ENCODE data around the gene ALKBH8. TPM values are rescaled to one million over a fixed set of nuclear protein-coding genes. Genes with fewer than 3 reads are reported as not detected.
"Not testable (repeated sequence)": the region's sequence is repeated elsewhere in the genome, so short reads cannot be mapped to it uniquely, and the experiment has no call there.

ALKBH8 gene
- total and polyA plus RNA-seq, 4 donors = 2.5 to 10.9 (median 5.1) TPM

DNA sequence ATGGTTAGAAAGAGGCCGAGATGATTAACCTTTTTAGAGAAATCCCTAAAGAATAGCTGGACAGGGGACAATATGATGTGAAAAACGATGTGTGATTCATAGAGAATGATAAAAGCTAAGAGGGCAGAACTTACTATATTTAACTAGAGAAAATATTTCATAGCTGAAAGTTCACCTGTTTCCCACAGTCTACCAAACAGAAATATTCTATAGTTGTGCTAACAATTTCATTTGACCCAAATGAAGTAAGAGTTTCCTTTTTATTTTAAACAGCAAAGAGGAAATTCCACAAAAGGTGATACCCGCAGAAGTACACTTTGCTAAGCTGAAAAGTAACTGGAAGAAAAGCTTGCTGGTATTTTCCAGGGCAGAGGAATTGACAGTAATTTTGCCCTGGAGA, 26.7 kb downstream of the ALKBH8 start:
- H3K9ac ChIP-seq (ENCODE audit: insufficient read depth in 1 of 2, low read length in 2 of 2) = no peak overlapping the region
- DNase-seq (no peak), ATAC-seq (ENCODE audit: insufficient read depth, low FRiP score) (no peak)
- TF ChIP-seq, protein P1, sequence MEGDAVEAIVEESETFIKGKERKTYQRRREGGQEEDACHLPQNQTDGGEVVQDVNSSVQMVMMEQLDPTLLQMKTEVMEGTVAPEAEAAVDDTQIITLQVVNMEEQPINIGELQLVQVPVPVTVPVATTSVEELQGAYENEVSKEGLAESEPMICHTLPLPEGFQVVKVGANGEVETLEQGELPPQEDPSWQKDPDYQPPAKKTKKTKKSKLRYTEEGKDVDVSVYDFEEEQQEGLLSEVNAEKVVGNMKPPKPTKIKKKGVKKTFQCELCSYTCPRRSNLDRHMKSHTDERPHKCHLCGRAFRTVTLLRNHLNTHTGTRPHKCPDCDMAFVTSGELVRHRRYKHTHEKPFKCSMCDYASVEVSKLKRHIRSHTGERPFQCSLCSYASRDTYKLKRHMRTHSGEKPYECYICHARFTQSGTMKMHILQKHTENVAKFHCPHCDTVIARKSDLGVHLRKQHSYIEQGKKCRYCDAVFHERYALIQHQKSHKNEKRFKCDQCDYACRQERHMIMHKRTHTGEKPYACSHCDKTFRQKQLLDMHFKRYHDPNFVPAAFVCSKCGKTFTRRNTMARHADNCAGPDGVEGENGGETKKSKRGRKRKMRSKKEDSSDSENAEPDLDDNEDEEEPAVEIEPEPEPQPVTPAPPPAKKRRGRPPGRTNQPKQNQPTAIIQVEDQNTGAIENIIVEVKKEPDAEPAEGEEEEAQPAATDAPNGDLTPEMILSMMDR (IDR thresholded peaks at IDR 0.05; ENCODE audit: control extremely low read depth, extremely low read depth) = no peak
- WGBS, 2 donors = 84 to 88% methylated on average over 3 of the region's 3 CpGs
- no peak overlapping the region for H3K27ac ChIP-seq (ENCODE audit: low read depth in 1 of 2, low read length in 1 of 2)
- H3K9me3 ChIP-seq (ENCODE audit: control insufficient read depth in 4 of 4, insufficient read depth in 3 of 4, low read length in 3 of 4) = no peaks in the 10 kb centered on the region
- H3K4me3 ChIP-seq = no peak overlapping the region
- H3K4me1 ChIP-seq (ENCODE audit: control insufficient read depth in 5 of 5, insufficient read depth in 5 of 5, low read length in 5 of 5) = no peaks in the 10 kb centered on the region
- H3K27me3 ChIP-seq (ENCODE audit: control insufficient read depth in 3 of 3, insufficient read depth in 3 of 3, low read length in 2 of 3) = no peaks in the 10 kb centered on the region
- H3K36me3 ChIP-seq (ENCODE audit: control insufficient read depth in 4 of 4, insufficient read depth in 4 of 4, low read length in 4 of 4) = peaks cover 1 to 15% (median 10%) of the 10 kb centered on the region in 4 donors

DNA sequence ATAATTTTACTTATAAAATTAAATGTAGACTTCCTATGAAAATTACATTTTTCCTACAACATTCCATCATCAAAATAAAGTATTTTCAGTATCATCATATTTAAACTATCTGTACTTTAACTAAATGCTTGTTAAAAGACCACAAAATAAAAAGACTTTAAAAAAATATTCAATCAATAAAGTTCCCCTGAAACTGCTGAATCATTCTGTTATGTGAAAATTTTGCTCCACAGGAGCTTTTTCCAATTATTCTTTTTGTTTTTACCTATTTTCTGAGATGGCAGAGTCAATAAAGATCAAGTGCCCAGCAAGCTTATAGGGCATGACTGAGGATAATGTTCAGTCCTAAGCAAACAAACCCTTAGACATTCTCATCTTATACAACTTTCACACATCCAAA, 27.3 kb downstream of the ALKBH8 start:
- no peaks in the 10 kb centered on the region for H3K4me1 ChIP-seq (ENCODE audit: control insufficient read depth in 5 of 5, insufficient read depth in 5 of 5, low read length in 5 of 5)
- DNase-seq (no peak), ATAC-seq (ENCODE audit: insufficient read depth, low FRiP score) (no peak)
- H3K27me3 ChIP-seq (ENCODE audit: control insufficient read depth in 3 of 3, insufficient read depth in 3 of 3, low read length in 2 of 3) = no peaks in the 10 kb centered on the region
- H3K4me3 ChIP-seq = no peak overlapping the region
- no peak overlapping the region for H3K9ac ChIP-seq (ENCODE audit: insufficient read depth in 1 of 2, low read length in 2 of 2)
- no peak overlapping the region for H3K27ac ChIP-seq (ENCODE audit: low read depth in 1 of 2, low read length in 1 of 2)
- H3K36me3 ChIP-seq (ENCODE audit: control insufficient read depth in 4 of 4, insufficient read depth in 4 of 4, low read length in 4 of 4) = peaks cover 1 to 13% (median 10%) of the 10 kb centered on the region in 4 donors
- TF ChIP-seq, protein P1 (IDR thresholded peaks at IDR 0.05; ENCODE audit: control extremely low read depth, extremely low read depth) = no peak
- no peaks in the 10 kb centered on the region for H3K9me3 ChIP-seq (ENCODE audit: control insufficient read depth in 4 of 4, insufficient read depth in 3 of 4, low read length in 3 of 4)

DNA sequence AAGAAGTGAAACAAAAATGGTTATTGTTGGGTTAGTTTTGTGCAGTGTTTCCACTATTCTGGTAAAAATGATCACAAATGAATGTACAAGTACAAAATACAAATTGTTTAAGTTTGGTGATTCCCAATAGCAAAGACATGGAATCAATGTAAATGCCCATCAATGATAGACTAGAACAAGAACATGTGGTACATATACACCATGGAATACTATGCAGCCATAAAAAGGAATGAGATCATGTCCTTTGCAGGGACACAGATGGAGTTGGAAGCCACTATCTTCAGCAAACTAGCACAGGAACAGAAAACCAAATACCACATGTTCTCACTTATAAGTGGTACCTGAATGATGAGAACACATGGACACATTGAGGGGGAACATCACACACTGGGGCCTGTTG, 28.4 kb downstream of the ALKBH8 start:
- not testable (repeated sequence) for H3K9ac ChIP-seq (ENCODE audit: insufficient read depth in 1 of 2, low read length in 2 of 2); H3K9me3 ChIP-seq (ENCODE audit: control insufficient read depth in 4 of 4, insufficient read depth in 3 of 4, low read length in 3 of 4); H3K4me1 ChIP-seq (ENCODE audit: control insufficient read depth in 5 of 5, insufficient read depth in 5 of 5, low read length in 5 of 5); H3K4me3 ChIP-seq; ATAC-seq (ENCODE audit: insufficient read depth, low FRiP score); DNase-seq; H3K27ac ChIP-seq (ENCODE audit: low read depth in 1 of 2, low read length in 1 of 2); H3K27me3 ChIP-seq (ENCODE audit: control insufficient read depth in 3 of 3, insufficient read depth in 3 of 3, low read length in 2 of 3)
- peaks cover 1 to 12% (median 9%) of the 10 kb centered on the region in 4 donors for H3K36me3 ChIP-seq (ENCODE audit: control insufficient read depth in 4 of 4, insufficient read depth in 4 of 4, low read length in 4 of 4)

DNA sequence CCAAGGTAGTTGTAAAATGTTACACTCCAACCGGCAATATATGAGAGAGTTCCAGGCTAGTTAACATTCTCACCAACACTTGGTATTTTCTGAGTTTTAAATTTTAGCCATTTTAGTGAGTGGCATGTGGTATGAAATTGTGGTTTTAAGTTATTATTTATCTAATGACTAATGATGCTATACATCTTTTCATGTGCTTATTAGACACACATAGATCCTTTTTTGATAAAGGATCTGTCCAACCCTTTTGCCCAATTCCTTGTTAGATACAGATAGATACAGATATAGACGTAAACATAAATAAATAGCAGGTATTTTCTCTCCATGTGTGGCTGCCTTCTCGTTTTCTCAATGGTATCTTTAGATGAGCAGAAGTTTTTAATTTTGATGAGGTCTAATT, 39.3 kb downstream of the ALKBH8 start:
- no peak for ATAC-seq (ENCODE audit: insufficient read depth, low FRiP score)
- 94 to 96% methylated on average over 3 of the region's 3 CpGs for WGBS, 2 donors
- H3K36me3 ChIP-seq (ENCODE audit: control insufficient read depth in 4 of 4, insufficient read depth in 4 of 4, low read length in 4 of 4) = peaks cover 3 to 9% (median 6%) of the 10 kb centered on the region in 4 donors

More for the DNA sequence above, 39.3 kb downstream of the ALKBH8 start:
- DNase-seq = no peak
- H3K9me3 ChIP-seq (ENCODE audit: control insufficient read depth in 4 of 4, insufficient read depth in 3 of 4, low read length in 3 of 4) = no peaks in the 10 kb centered on the region
- no peaks in the 10 kb centered on the region for H3K27me3 ChIP-seq (ENCODE audit: control insufficient read depth in 3 of 3, insufficient read depth in 3 of 3, low read length in 2 of 3)
- no peak overlapping the region for H3K9ac ChIP-seq (ENCODE audit: insufficient read depth in 1 of 2, low read length in 2 of 2)
- no peaks in the 10 kb centered on the region for H3K4me1 ChIP-seq (ENCODE audit: control insufficient read depth in 5 of 5, insufficient read depth in 5 of 5, low read length in 5 of 5)
- H3K4me3 ChIP-seq = no peak overlapping the region
- no peak overlapping the region for H3K27ac ChIP-seq (ENCODE audit: low read depth in 1 of 2, low read length in 1 of 2)
- TF ChIP-seq, protein P1 (IDR thresholded peaks at IDR 0.05; ENCODE audit: control extremely low read depth, extremely low read depth) = no peak
